HCT116 (cell line): ENCODE results near the gene CORO7.

Source experiments
- CEBPB ChIP-seq: IDR thresholded peaks from 2 replicates; pipeline ENCODE4 v1.6.1; 2012; ENCODE audit warnings: low read depth
- EZH2 ChIP-seq: fragments of 200-600 bp; sonication (generic); IDR thresholded peaks from 2 replicates; pipeline ENCODE4 v1.6.1; 2017; ENCODE audit warnings: antibody characterized with exemption, mixed run types
- EZH2phosphoT487 ChIP-seq: fragments of 200-600 bp; IDR thresholded peaks from 2 replicates; pipeline ENCODE4 v1.6.1; 2018; ENCODE audit warnings: antibody characterized with exemption, borderline replicate concordance
- POLR2A ChIP-seq: IDR thresholded peaks from 2 replicates; pipeline ENCODE4 v1.7.0; 2011; ENCODE audit warnings: borderline replicate concordance; ENCODE audit not compliant: insufficient read depth, insufficient read length; ENCODE audit errors: extremely low read depth
- TF ChIP-seq, protein P1 (sequence below): IDR thresholded peaks from 2 replicates; pipeline ENCODE4 v1.6.1; 2012
- TF ChIP-seq, protein P2 (sequence below), 3 experiments: fragments of 200-600 bp in 1 of 3; sonication (generic) in 1 of 3; IDR thresholded peaks in 2 of 3; conservative IDR thresholded peaks in 1 of 3; 2 replicates each; pipeline ENCODE4 v1.5.1; 2012 to 2017; ENCODE audit warnings: low read depth in 2 of 3, low read length in 2 of 3, antibody characterized with exemption in 1 of 3, borderline replicate concordance in 1 of 3, control low read depth in 1 of 3, mild to moderate bottlenecking in 1 of 3, mixed read lengths in 1 of 3, mixed run types in 1 of 3, moderate library complexity in 1 of 3; ENCODE audit not compliant: insufficient read depth in 1 of 3
- TF ChIP-seq, protein P3 (sequence below): IDR thresholded peaks from 2 replicates; pipeline ENCODE4 v1.6.1; 2012; ENCODE audit warnings: low read depth
- TF ChIP-seq, protein P4 (sequence below): IDR thresholded peaks from 2 replicates; pipeline ENCODE4 v1.6.1; 2012

DNA sequence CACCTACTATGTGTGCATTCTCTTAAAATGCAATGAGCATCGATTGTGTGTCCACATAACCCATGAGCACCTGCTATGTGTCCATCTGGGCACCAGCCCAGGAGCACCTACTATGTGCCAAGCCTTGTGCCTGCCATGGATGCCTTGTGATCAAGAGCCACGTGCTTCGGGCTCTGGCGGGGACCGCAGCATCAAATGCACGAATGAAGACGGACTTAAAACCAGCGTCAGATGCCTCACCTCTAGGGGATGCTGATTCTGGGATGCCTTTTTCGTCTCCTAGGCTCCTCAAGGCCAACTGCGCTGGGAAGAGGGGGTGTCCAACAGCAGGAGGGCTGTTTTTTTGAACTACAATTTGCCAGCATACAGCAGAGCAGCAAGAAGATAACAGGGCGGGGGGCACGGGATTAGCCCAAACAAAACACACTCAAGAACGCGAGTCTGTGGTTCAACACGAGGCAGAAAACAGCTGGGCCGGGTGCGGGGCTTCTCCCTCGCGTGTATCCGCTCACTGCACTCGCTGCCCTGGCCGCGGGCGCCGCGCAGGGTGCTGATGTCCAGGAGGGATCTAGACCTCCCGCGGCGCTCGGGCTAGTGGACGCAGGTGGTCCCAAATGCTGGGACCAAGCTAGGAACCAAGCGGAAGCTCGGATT lies 101.7 kb downstream of the CORO7 start:
- TF ChIP-seq POLR2A: no peak
- TF ChIP-seq, protein P1, sequence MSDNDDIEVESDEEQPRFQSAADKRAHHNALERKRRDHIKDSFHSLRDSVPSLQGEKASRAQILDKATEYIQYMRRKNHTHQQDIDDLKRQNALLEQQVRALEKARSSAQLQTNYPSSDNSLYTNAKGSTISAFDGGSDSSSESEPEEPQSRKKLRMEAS: no peak
- TF ChIP-seq, protein P2, sequence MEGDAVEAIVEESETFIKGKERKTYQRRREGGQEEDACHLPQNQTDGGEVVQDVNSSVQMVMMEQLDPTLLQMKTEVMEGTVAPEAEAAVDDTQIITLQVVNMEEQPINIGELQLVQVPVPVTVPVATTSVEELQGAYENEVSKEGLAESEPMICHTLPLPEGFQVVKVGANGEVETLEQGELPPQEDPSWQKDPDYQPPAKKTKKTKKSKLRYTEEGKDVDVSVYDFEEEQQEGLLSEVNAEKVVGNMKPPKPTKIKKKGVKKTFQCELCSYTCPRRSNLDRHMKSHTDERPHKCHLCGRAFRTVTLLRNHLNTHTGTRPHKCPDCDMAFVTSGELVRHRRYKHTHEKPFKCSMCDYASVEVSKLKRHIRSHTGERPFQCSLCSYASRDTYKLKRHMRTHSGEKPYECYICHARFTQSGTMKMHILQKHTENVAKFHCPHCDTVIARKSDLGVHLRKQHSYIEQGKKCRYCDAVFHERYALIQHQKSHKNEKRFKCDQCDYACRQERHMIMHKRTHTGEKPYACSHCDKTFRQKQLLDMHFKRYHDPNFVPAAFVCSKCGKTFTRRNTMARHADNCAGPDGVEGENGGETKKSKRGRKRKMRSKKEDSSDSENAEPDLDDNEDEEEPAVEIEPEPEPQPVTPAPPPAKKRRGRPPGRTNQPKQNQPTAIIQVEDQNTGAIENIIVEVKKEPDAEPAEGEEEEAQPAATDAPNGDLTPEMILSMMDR (IDR thresholded peaks at IDR 0.05 in 2 of 3, conservative IDR thresholded peaks at IDR 0.05 in 1 of 3; ENCODE audit: borderline replicate concordance in 1 of 3, insufficient read depth in 1 of 3, low read depth in 2 of 3, low read length in 2 of 3): no peak
- TF ChIP-seq EZH2: no peak
- TF ChIP-seq CEBPB: no peak
- no peak for TF ChIP-seq EZH2phosphoT487
- TF ChIP-seq, protein P3, sequence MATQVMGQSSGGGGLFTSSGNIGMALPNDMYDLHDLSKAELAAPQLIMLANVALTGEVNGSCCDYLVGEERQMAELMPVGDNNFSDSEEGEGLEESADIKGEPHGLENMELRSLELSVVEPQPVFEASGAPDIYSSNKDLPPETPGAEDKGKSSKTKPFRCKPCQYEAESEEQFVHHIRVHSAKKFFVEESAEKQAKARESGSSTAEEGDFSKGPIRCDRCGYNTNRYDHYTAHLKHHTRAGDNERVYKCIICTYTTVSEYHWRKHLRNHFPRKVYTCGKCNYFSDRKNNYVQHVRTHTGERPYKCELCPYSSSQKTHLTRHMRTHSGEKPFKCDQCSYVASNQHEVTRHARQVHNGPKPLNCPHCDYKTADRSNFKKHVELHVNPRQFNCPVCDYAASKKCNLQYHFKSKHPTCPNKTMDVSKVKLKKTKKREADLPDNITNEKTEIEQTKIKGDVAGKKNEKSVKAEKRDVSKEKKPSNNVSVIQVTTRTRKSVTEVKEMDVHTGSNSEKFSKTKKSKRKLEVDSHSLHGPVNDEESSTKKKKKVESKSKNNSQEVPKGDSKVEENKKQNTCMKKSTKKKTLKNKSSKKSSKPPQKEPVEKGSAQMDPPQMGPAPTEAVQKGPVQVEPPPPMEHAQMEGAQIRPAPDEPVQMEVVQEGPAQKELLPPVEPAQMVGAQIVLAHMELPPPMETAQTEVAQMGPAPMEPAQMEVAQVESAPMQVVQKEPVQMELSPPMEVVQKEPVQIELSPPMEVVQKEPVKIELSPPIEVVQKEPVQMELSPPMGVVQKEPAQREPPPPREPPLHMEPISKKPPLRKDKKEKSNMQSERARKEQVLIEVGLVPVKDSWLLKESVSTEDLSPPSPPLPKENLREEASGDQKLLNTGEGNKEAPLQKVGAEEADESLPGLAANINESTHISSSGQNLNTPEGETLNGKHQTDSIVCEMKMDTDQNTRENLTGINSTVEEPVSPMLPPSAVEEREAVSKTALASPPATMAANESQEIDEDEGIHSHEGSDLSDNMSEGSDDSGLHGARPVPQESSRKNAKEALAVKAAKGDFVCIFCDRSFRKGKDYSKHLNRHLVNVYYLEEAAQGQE: no peak
- TF ChIP-seq, protein P4, sequence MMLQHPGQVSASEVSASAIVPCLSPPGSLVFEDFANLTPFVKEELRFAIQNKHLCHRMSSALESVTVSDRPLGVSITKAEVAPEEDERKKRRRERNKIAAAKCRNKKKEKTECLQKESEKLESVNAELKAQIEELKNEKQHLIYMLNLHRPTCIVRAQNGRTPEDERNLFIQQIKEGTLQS: no peak
